B cell (primary cell): ENCODE measurements around the gene AGAP1. TPM values are rescaled to one million over a fixed set of nuclear protein-coding genes. Genes with fewer than 3 reads are reported as not detected.

Experiments used
- ATAC-seq: fragments of 200-7000 bp; cut with Tn5 transposase; one replicate; pipeline ENCODE4 v1.10.0; 2021; ENCODE audit warnings: low read depth, mild to moderate bottlenecking, moderate number of reproducible peaks, moderate library complexity
- CTCF ChIA-PET: fragments of 350-600 bp; sonication (Branson Sonifier 250); formaldehyde crosslinking; loops from one replicate; lab custom pipeline; 2021; ENCODE audit warnings: antibody characterized with exemption, inconsistent platforms; lab: Charles Lee
- POLR2A ChIA-PET: fragments of 350-600 bp; sonication (Branson Sonifier 250); formaldehyde crosslinking; loops from one replicate; lab custom pipeline; 2021; ENCODE audit warnings: antibody characterized with exemption; lab: Charles Lee
- DNase-seq: peaks from one replicate; pipeline ENCODE4 v3.0.0; 2013
- H2AFZ ChIP-seq: 2 replicates; pipeline ENCODE4 v1.6.1; 2012; ENCODE audit warnings: mild to moderate bottlenecking, low read depth, low read length; ENCODE audit not compliant: insufficient read depth, poor library complexity, severe bottlenecking
- H3K27ac ChIP-seq, 2 donors: 1 replicate in 1 of 2; 2 replicates in 1 of 2; pipeline ENCODE4 v1.5.1; 2012 to 2013; ENCODE audit warnings: low read length in 2 of 2, mild to moderate bottlenecking in 2 of 2, moderate library complexity in 1 of 2
- H3K27me3 ChIP-seq, 4 experiments: fragments of 200-600 bp in 1 of 4; sonication (generic) in 1 of 4; replicated peaks in 1 of 4; 1 replicate in 2 of 4; 2 replicates in 2 of 4; pipeline versions ENCODE4 v1.6.1 to v1.7.0; 2013 to 2016; ENCODE audit warnings: low read length in 3 of 4, mild to moderate bottlenecking in 2 of 4, mixed read lengths in 1 of 4, moderate library complexity in 1 of 4; ENCODE audit not compliant: insufficient read depth in 4 of 4, control insufficient read depth in 3 of 4; ENCODE audit errors: control extremely low read depth in 1 of 4
- H3K36me3 ChIP-seq, 2 experiments: replicated peaks in 1 of 2; 1 replicate in 1 of 2; 2 replicates in 1 of 2; pipeline versions ENCODE4 v1.6.1 to v1.7.1; 2013; ENCODE audit warnings: low read length in 1 of 2; ENCODE audit not compliant: insufficient read depth in 2 of 2, control insufficient read depth in 1 of 2; ENCODE audit errors: control extremely low read depth in 1 of 2, extremely low read depth in 1 of 2
- H3K4me1 ChIP-seq, 2 donors: fragments of 200-600 bp in 1 of 2; sonication (generic) in 1 of 2; 1 replicate in 1 of 2; 2 replicates in 1 of 2; pipeline versions ENCODE4 v1.5.1 to v1.6.1; 2013 to 2017; ENCODE audit warnings: low read length in 2 of 2; ENCODE audit not compliant: control insufficient read depth in 2 of 2, insufficient read depth in 2 of 2
- H3K4me2 ChIP-seq: replicated peaks from 2 replicates; pipeline ENCODE3; 2012; ENCODE audit warnings: mild to moderate bottlenecking, low read depth, low read length; ENCODE audit not compliant: poor library complexity, severe bottlenecking
- H3K4me3 ChIP-seq, 5 experiments: fragments of 200-600 bp in 1 of 5; sonication (generic) in 1 of 5; 1 replicate in 3 of 5; 2 replicates in 2 of 5; pipeline versions ENCODE4 v1.5.1 to v1.7.0; 2011 to 2016; ENCODE audit warnings: low read length in 4 of 5, mild to moderate bottlenecking in 4 of 5, low read depth in 2 of 5, control low read depth in 1 of 5, moderate library complexity in 1 of 5; ENCODE audit not compliant: insufficient read depth in 1 of 5; ENCODE audit errors: control extremely low read depth in 1 of 5, extremely low read depth in 1 of 5
- H3K79me2 ChIP-seq: fragments of 200-600 bp; sonication (generic); one replicate; pipeline ENCODE4 v1.6.0; 2016; ENCODE audit warnings: low read length; ENCODE audit not compliant: control insufficient read depth, insufficient read depth
- H3K9ac ChIP-seq: fragments of 200-600 bp; sonication (generic); 2 replicates; pipeline ENCODE4 v1.6.1; 2017; ENCODE audit warnings: mild to moderate bottlenecking, low read length, moderate library complexity
- H3K9me3 ChIP-seq, 3 donors: one replicate each; pipeline versions ENCODE4 v1.6.1 to v1.7.1; 2013; ENCODE audit warnings: low read length in 2 of 3; ENCODE audit not compliant: control insufficient read depth in 2 of 3, insufficient read depth in 1 of 3; ENCODE audit errors: control extremely low read depth in 1 of 3
- H4K20me1 ChIP-seq: 2 replicates; pipeline ENCODE4 v1.6.0; 2012; ENCODE audit warnings: mild to moderate bottlenecking, low read length; ENCODE audit not compliant: insufficient read depth, control insufficient read depth, poor library complexity, severe bottlenecking
- H3K27ac Mint-ChIP-seq: one replicate; pipeline ENCODE4 v1.8.0; 2021; ENCODE audit warnings: mixed read lengths
- H3K27me3 Mint-ChIP-seq: one replicate; pipeline ENCODE4 v1.8.0; 2021; ENCODE audit warnings: mixed read lengths
- H3K4me1 Mint-ChIP-seq: one replicate; pipeline ENCODE4 v1.8.0; 2021; ENCODE audit warnings: mixed read lengths
- H3K4me3 Mint-ChIP-seq: one replicate; pipeline ENCODE4 v1.8.0; 2021; ENCODE audit warnings: mixed read lengths
- H3K9me3 Mint-ChIP-seq: one replicate; pipeline ENCODE4 v1.8.0; 2022; ENCODE audit warnings: mixed read lengths; ENCODE audit not compliant: insufficient read depth
- EZH2 ChIP-seq: IDR thresholded peaks from 2 replicates; pipeline ENCODE4 v1.6.1; 2012; ENCODE audit warnings: borderline replicate concordance, low read depth, mild to moderate bottlenecking, moderate library complexity, low read length; ENCODE audit not compliant: insufficient read depth, poor library complexity, severe bottlenecking
- WGBS: methylation state at CpG from one replicate; pipeline ENCODE4 v1.1.5; 2013; ENCODE audit warnings: missing lambda C conversion rate; ENCODE audit not compliant: insufficient coverage; 5-methylcytosine and 5-hydroxymethylcytosine counted together
- intact Hi-C: fragments of 100-400 bp; cut with micrococcal nuclease; formaldehyde crosslinking; loops from one replicate; pipeline ENCODE4 v1.10.0; 2022
- polyA plus RNA-seq: library from polyadenylated mRNA; depleted of rRNA; stranded (reverse); fragments of >200 nt; gene quantifications from 2 replicates; pipeline ENCODE4 v1.2.3, GENCODE V29; 2012
- total RNA-seq, 2 donors: library from RNA; stranded (reverse); fragments of 120-200 nt in 1 of 2; gene quantifications; 1 replicate in 1 of 2; 2 replicates in 1 of 2; pipeline versions ENCODE4 v1.2.3 to v1.2.4, GENCODE V29; 2013 to 2022
- TF ChIP-seq, protein P1 (sequence below): fragments of 200-600 bp; IDR thresholded peaks from one replicate; pipeline ENCODE4 v1.8.0; 2022; ENCODE audit warnings: antibody characterized with exemption, mild to moderate bottlenecking

Gene AGAP1
- total and polyA plus RNA-seq, 2 donors (not counting 1 experiment from before 2014, with no cell fraction given), result 0.01 TPM; not detected in 1

DNA sequence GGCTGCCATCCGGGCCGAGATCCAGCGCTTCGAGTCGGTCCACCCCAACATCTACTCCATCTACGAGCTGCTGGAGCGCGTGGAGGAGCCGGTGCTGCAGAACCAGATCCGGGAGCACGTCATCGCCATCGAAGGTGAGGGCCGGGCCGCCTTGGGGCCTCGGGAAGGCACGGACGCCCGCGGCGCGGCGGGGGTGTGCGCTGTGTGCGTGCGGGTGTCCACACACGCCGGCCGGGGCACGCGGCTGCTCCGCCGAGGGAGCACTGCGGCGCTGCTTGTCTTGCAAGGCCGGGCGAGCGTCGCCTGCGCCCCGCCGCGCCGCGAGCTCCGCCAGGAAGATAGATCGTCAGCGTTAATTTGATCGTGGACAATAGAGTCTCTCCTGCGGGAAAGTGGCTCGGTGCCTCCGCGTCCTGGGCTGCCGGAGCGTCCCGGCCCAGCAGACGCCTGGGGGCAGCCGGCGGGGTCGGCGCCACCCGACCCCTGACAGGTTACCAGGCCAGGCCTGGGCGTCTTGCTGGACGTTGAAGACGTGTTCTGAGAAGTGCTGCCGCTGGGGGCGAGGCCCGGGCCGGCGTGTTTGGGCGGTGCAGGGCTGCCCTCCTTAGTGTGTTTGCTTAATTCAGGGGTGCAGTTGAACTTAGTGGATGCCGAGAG lies 1.0 kb downstream of the AGAP1 start:
- intact Hi-C loops, result no loop called here
- H3K4me2 ChIP-seq, result peak overlapping the region; percentile 15
- H4K20me1 ChIP-seq, result no peaks in the 10 kb centered on the region
- peaks cover 0 to 5% of the 10 kb centered on the region in 2 donors for H3K4me1 ChIP-seq
- TF ChIP-seq, protein P1, sequence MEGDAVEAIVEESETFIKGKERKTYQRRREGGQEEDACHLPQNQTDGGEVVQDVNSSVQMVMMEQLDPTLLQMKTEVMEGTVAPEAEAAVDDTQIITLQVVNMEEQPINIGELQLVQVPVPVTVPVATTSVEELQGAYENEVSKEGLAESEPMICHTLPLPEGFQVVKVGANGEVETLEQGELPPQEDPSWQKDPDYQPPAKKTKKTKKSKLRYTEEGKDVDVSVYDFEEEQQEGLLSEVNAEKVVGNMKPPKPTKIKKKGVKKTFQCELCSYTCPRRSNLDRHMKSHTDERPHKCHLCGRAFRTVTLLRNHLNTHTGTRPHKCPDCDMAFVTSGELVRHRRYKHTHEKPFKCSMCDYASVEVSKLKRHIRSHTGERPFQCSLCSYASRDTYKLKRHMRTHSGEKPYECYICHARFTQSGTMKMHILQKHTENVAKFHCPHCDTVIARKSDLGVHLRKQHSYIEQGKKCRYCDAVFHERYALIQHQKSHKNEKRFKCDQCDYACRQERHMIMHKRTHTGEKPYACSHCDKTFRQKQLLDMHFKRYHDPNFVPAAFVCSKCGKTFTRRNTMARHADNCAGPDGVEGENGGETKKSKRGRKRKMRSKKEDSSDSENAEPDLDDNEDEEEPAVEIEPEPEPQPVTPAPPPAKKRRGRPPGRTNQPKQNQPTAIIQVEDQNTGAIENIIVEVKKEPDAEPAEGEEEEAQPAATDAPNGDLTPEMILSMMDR, result no peak
- TF ChIP-seq EZH2, result no peak
- H3K9ac ChIP-seq, result no peak overlapping the region
- H3K4me1 Mint-ChIP-seq, result peaks cover 21% of the 10 kb centered on the region
- no peak overlapping the region for H3K27ac ChIP-seq
- H3K79me2 ChIP-seq, result no peaks in the 10 kb centered on the region
- no peaks in the 10 kb centered on the region for H3K9me3 ChIP-seq
- peak overlapping the region; percentile 70 for H3K4me3 Mint-ChIP-seq
- H3K9me3 Mint-ChIP-seq, result no peaks in the 10 kb centered on the region
- DNase-seq, result no peak
- ATAC-seq, result no peak
- H3K27ac Mint-ChIP-seq, result no peak overlapping the region
- ChIA-PET POLR2A (no interaction called here), CTCF (no interaction called here)
- WGBS, result 4% methylated on average over 72 of the region's 72 CpGs
- no peak overlapping the region for H3K4me3 ChIP-seq
- H2AFZ ChIP-seq, result no peak overlapping the region
- H3K27me3 ChIP-seq, result peaks cover 0 to 25% (median 6%) of the 10 kb centered on the region in 4 experiments
- H3K36me3 ChIP-seq, result no peaks in the 10 kb centered on the region
- peaks cover 59% of the 10 kb centered on the region for H3K27me3 Mint-ChIP-seq

DNA sequence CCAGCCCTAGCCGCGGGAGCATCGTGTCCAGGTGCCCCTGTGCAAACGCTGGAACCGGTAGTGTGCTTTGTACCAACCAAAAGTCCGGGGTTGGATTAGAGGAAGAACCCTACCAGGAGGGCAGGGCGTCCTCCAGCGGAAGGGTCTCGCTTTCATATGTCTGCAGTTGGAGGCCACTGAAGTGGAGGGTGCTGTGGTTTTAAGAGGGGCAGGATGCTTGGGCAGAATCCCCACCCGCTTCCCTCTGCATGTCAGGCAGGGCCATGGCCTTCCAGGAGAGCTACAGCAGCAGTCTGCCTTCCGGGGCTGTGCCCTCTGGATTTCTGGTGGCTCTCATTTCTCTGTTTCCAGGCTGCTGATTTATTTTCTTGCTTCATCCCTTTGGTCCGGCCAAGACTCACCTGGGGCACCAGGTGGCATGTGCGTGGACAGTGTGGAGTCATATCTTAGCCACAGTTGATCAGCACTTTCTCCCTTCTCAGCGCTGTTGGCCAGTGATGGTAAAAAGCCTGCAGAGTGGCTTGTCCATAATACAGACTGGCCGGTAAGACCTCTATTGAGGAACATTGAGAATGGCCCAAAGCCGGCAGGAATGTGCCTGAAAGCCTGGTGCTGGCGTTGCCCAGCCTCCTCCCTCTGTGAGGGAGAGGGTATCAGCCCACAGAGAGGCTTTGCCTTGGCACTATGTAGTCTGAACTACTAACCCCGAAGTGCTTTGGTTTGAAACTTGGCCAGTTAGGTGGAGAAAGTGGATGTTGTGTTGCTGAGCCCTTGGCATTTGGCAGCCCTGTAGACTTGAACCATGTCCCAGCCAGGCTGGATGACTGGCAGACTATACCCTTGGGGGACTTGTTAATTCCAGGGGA lies 1.8 kb downstream of the AGAP1 start:
- H3K27me3 ChIP-seq, result peaks cover 0 to 23% (median 6%) of the 10 kb centered on the region in 4 experiments
- H4K20me1 ChIP-seq, result no peaks in the 10 kb centered on the region
- Mint-ChIP-seq H3K27me3 (peaks cover 58% of the 10 kb centered on the region), H3K4me3 (peak overlapping the region; percentile 70), H3K27ac (no peak overlapping the region), H3K4me1 (peaks cover 21% of the 10 kb centered on the region), H3K9me3 (no peaks in the 10 kb centered on the region)
- H2AFZ ChIP-seq, result no peak overlapping the region
- ATAC-seq (no peak), DNase-seq (no peak)
- ChIA-PET CTCF (no interaction called here), POLR2A (no interaction called here)
- H3K4me1 ChIP-seq, result peaks cover 0 to 5% of the 10 kb centered on the region in 2 donors
- no peak overlapping the region for H3K27ac ChIP-seq
- 45% methylated on average over 18 of the region's 18 CpGs for WGBS
- no peak overlapping the region for H3K9ac ChIP-seq
- no peaks in the 10 kb centered on the region for H3K9me3 ChIP-seq
- no peaks in the 10 kb centered on the region for H3K36me3 ChIP-seq
- H3K79me2 ChIP-seq, result no peaks in the 10 kb centered on the region
- H3K4me2 ChIP-seq, result peak overlapping the region; percentile 15
- intact Hi-C loops, result no loop called here
- TF ChIP-seq, protein P1, result no peak
- TF ChIP-seq EZH2, result no peak
- H3K4me3 ChIP-seq, result no peak overlapping the region
